ENCODE results near the gene EBF3.

- no peak for TF ChIP-seq CTCF (IDR thresholded peaks at IDR 0.05)
- TF ChIP-seq POLR2A (IDR thresholded peaks at IDR 0.05), result no peak
Measured at GRCh38 chr10:129854796-129855705, 109.0 kb downstream of the EBF3 start.

Measured in Peyer's patch (tissue), 4 donors.